Measurements from ENCODE around the gene MCC.

MCC gene

DNA sequence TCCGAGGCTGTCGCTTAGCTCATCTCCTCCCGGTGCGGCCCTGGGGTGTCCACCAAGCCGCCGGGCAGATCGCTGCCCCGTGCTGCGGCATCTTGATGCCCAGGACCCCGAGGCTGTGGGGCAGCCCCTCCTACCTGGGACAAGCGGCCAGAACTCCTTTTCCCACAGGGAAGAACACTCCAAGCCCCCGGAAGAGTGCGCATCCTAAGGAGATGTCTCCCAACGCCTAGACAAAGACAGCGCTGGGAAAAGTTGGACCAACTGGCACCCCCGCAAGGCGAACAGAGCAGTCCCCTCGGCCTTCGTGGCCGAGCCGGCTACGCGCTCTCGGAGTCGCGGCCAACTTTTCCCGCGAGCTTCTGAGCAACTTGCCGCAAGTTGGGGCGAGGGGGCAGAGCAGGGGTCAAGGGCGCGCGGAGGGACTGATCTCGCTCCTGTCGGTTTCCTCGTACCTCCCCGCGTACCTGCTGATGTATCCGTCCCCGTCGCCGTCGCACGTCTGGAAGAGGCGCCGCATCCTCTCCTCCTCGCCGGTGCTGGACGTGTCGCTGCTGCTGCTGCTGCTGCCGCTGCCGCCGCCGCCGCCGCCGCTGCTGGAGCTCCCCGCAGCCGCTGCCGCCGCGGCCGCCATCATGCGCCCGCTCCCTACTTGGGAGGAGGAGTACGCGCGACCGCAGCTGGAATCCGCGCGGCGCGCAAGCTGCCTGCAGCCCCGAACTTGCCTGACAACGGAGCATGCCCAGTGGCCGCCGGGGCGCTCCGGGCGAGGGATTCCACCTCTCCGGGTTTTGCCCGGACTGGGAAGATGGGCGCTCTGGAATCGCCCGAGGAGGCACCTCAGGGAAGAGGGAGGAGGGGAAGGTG, at the start of gene MCC:
Gene MCC, minus strand, starts transcription at position 673 of the 864 bp plus-strand sequence.
- DNase-seq (ENCODE audit: extremely low read depth in 1 of 2, low read depth in 1 of 2) = peak in 1 of 2 donors; percentile 3

GRCh38 chr5:113531481-113532159, 43.4 kb upstream of the MCC start:
- no peak for DNase-seq (ENCODE audit: extremely low read depth in 1 of 2, low read depth in 1 of 2)

DNA sequence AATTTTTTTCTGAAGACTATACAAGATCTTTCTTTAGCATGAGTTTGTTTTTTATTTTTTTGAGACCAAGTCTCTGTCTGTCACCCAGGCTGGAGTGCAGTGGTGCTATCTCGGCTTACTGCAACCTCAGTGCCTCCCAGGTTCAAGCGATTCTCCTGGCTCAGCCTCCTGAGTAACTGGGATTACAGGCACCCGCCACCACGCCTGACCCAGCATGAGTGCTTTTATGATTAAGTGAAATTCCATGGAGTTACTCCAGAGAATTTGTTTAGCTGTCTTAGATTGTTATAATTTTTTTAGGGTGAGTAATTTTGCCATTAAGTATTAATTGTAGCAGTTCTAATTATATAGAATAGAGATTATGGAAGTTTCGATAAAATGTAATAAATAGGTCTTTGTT, 39.5 kb upstream of the MCC start:
- no peak for DNase-seq (ENCODE audit: extremely low read depth in 1 of 2, low read depth in 1 of 2)

GRCh38 chr5:113526421-113526820, 38.2 kb upstream of the MCC start:
- DNase-seq (ENCODE audit: extremely low read depth in 1 of 2, low read depth in 1 of 2) = no peak

DNA sequence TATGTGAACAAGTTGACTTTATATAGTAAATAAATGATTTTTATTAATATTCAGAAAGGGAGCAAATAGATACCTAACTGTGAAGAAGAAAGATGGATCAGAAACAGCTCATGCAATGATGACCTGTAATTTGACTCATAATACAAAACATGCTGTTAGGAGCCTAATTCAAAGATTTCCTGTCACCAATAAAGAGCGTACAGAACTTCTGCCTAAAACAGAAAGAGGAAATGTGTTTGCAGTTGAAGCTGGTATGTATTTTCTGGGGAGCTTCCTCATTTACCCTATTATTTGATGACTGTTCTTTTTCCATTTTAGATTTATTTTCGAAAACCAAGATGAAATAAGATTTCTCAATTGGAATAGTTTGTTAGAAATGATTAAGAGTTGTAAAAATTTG, 36.7 kb upstream of the MCC start:
- DNase-seq (ENCODE audit: extremely low read depth in 1 of 2, low read depth in 1 of 2) = no peak

DNA sequence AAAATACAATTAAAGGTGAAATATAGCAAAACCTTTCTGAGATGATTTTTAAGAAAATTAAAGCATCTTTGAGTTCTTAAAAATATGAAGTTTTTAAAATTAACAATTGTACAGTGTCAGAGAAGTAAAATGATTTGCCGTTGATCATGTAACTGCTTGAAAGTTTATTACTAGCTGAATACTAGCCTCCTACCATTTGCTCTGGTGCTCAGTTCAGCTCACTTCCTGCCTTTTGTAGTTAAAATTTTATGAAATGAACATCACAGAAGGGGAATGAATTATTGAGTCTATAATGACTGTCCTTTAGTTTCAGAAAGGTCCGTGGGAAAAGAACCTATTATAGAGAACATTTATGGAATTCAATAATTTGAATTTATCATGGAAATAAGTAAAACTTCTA, 34.9 kb upstream of the MCC start:
- no peak for DNase-seq (ENCODE audit: extremely low read depth in 1 of 2, low read depth in 1 of 2)

GRCh38 chr5:113520899-113521298, 32.6 kb upstream of the MCC start:
- DNase-seq (ENCODE audit: extremely low read depth in 1 of 2, low read depth in 1 of 2) = no peak

- no peak for DNase-seq (ENCODE audit: extremely low read depth in 1 of 2, low read depth in 1 of 2)
Observed at GRCh38 chr5:113520429-113520828, 32.2 kb upstream of the MCC start.

GRCh38 chr5:113519412-113519811, 31.2 kb upstream of the MCC start:
- no peak for DNase-seq (ENCODE audit: extremely low read depth in 1 of 2, low read depth in 1 of 2)

- no peak for DNase-seq (ENCODE audit: extremely low read depth in 1 of 2, low read depth in 1 of 2)
Observed at GRCh38 chr5:113518884-113519283, 30.6 kb upstream of the MCC start.

DNA sequence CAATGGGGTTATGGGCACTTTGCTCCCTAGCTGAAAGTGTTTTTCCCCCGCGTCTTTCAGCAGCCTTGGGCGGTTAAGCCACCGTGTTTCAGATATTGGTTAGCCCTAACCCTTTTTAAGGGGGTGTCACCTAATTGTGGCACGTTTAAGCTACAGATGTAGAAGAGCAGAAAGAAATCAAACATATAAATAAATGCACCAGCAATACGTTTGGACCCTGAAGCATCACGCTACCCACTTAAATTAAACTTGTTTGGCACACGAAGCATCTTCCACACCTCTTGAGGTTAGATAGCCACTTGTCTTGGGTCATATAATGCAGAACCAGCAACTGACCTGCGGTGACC, 26.0 kb upstream of the MCC start:
- DNase-seq (ENCODE audit: extremely low read depth in 1 of 2, low read depth in 1 of 2) = no peak

DNA sequence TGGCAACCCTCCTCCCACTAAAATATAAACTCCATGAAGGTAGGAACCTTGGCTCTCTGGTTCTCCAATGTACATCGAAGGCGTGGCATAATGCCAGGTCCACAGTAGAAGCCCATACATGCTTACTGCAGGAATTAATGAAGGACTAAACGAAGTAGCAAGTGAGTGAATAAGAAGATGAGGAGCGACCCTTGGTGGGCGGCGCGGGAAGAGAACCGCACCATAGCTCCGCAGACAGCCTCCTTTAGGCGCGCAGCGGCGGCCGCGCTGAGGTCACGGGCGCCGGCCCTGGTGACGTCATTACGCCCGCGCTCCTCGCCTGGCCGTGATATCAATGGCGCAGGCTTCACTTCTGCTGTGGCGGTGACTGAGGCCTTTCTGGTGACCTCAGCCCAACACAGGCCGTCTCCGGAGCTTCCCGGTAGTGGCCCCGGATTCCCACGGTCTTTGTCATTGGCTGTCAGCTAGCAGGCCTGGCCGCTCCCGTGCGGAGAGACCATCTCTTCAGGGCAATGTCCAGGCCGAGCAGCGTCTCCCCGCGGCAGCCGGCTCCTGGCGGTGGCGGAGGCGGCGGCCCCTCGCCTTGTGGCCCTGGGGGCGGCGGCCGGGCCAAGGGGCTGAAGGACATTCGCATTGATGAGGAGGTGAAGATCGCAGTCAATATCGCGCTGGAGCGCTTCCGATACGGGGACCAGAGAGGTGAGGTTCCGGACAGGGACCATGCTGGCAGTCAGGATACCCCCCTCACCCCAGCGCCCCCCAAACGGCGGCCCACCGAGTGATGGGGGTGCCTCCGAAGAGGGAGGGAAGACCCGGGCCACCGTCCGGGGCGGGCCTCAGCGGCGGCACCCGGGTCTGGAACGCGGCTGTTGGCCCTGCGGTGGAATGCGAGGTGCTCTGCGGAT, 25.4 kb upstream of the MCC start, which contains the start of gene YTHDC2:
Gene YTHDC2, plus strand, starts transcription at position 311 of the 905 bp plus-strand sequence. Its CDS starts 202 bp downstream, at position 513.
- DNase-seq (ENCODE audit: extremely low read depth in 1 of 2, low read depth in 1 of 2) = peak; percentile 66 to 76

DNA sequence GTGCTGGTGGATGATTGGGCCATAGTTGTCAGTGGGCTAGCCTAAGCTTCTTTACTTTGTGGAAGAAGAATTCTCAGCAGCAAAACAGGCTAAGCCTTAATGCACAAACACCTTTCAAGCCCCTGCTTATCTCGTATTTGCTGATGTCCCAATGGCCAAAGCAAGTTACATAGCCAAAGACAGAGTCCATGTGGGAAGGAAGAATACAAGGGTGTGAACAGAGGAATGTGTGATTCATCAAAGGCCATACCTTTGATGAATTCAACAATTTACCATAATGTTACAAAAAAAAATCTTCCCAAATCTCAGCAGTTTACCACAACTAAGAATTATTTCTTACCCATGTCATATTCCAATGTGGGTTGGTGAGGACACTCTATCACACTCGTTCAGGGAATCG, 24.1 kb upstream of the MCC start:
- DNase-seq (ENCODE audit: extremely low read depth in 1 of 2, low read depth in 1 of 2) = no peak

DNA sequence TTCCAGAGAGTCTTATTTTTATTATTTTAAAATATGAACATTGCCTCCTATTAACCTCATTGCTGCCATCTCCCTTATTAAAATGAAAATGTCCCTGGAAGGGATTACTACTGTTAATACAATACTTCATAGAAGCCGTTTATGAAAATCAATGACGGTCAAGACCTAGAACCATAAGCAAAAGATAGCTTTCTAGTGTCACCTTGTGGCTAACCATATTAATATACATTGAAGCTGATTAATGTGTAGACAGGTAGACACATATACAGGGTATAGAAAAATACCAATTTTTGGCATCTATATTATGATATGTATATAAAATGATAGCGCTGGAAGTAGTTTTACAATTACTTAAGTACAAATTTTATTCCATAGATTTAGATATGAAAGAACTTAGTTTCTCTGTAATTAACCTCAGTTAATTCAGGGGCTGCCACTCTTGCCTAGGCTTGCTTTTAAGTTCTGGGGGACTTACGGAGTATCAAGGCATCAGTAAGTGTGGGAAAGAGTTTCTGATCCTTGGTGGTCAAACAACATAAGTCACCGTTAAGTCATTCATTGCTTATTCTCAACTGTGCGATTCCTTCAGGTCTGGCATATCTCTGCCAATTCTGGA, 22.7 kb upstream of the MCC start:
- DNase-seq (ENCODE audit: extremely low read depth in 1 of 2, low read depth in 1 of 2) = no peak

DNA sequence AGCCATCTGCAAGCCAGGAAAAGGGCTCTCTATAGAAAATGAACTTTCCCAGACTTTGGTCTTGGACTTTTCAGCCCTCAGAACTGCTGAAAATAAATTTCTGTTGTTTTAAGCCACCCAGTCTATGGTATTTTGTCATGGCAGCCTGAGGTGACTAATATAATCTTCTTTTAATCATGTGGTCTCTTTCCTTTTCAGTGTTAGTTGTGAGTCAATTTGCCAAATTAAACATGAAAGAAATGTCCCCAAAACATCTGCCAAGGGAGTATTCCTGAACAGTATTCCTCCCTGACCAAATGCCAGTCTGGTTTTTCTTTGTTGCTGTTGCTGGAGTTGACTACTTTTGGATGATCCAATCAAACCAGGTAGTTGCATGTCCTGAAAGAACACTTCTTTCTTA, 20.5 kb upstream of the MCC start:
- no peak for DNase-seq (ENCODE audit: extremely low read depth in 1 of 2, low read depth in 1 of 2)

DNA sequence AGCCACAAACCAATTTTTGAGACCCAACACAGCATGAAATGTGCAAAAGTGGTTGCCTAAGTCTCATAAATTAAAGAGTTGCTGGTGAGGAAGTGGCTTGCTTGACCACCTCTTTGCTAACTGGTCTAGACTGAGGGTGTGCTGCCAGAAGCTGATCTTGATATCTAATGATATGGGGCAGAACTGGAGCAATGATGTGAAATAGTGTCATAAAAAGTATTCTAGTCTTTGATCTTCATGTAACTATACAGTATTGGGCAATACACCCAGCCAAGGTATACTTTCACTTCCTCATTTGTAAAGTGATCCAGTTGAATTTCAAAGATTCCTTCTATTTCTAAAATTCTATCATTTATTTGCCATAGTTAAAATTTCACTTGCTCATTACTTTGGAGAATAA, 19.3 kb upstream of the MCC start:
- DNase-seq (ENCODE audit: extremely low read depth in 1 of 2, low read depth in 1 of 2) = no peak

- DNase-seq (ENCODE audit: extremely low read depth in 1 of 2, low read depth in 1 of 2) = no peak
Observed at GRCh38 chr5:113505181-113505580, 16.9 kb upstream of the MCC start.

GRCh38 chr5:113503146-113503545, 14.9 kb upstream of the MCC start:
- no peak for DNase-seq (ENCODE audit: extremely low read depth in 1 of 2, low read depth in 1 of 2)

- no peak for DNase-seq (ENCODE audit: extremely low read depth in 1 of 2, low read depth in 1 of 2)
Observed at GRCh38 chr5:113502073-113502472, 13.8 kb upstream of the MCC start.

DNA sequence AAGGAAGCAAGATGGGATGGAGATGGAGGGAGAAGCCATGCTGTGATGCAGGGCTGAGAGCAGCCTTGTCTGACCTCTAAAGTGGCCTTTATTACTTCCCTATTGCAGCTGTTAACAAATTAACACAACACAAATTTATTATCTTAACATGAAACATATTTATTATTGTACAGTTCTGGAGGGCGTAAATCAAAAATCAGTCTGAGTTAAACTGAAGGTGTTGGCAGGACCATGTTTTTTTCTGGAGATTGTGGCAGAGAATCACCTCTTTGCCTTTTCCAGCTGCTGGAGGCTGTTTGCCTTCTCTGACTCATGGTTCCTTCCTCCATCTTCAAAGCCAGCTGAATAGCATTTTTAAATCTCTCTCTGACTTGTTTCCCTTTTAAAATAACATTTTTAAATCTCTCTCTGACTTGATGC, 7.2 kb upstream of the MCC start:
- DNase-seq (ENCODE audit: extremely low read depth in 1 of 2, low read depth in 1 of 2) = no peak

DNA sequence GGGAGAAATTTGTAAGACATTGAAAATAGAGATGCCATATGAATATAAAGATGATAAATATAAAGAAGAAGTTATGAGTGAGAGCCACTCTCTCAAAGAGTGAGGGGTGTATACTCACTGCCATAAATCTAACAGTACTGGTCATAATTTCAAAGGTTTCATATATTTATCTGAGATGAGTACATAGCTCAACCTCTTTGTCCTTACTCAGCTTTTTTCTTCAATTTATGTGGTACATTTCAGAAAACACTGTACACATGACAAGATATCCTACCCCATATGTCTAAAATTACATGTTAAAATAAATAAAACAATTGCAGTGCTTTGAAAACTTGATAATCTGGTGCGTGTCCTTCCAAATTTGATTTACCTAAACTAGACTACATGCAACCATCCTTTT, 5.2 kb upstream of the MCC start:
- no peak for DNase-seq (ENCODE audit: extremely low read depth in 1 of 2, low read depth in 1 of 2)

Data from activated CD8-positive, alpha-beta memory T cell treated with anti-CD3 and anti-CD28 coated beads for 1 hour (primary cell).